Naive B cell (primary cell): ENCODE results near the gene ATP13A2. TPM values are rescaled to one million over a fixed set of nuclear protein-coding genes. Genes with fewer than 3 reads are reported as not detected.
A peak's percentile ranks its signal among the peaks of the same experiment; 100 is the strongest.
"Not testable (repeated sequence)": the region's sequence is repeated elsewhere in the genome, so short reads cannot be mapped to it uniquely, and the experiment has no call there.

ENCODE experiments used
- ATAC-seq, 2 donors: fragments of 150-1000 bp; cut with Tn5 transposase; 2 replicates each; pipeline ENCODE4 v1.10.0; 2021; ENCODE audit warnings: low read depth in 2 of 2, mild to moderate bottlenecking in 2 of 2, moderate library complexity in 2 of 2
- DNase-seq: peaks from one replicate; pipeline ENCODE4 v3.0.0; 2022
- H3K27ac Mint-ChIP-seq, 6 donors: one replicate each; pipeline ENCODE4 v1.8.0; 2020 to 2022; ENCODE audit warnings: mild to moderate bottlenecking in 6 of 6, mixed read lengths in 6 of 6, moderate library complexity in 5 of 6, inconsistent platforms in 2 of 6
- H3K27me3 Mint-ChIP-seq, 3 donors: one replicate each; pipeline ENCODE4 v1.8.0; 2021 to 2022; ENCODE audit warnings: mixed read lengths in 3 of 3, mild to moderate bottlenecking in 1 of 3
- H3K36me3 Mint-ChIP-seq, 2 donors: one replicate each; pipeline ENCODE4 v1.8.0; 2020 to 2022; ENCODE audit warnings: mixed read lengths in 2 of 2, inconsistent platforms in 1 of 2, mild to moderate bottlenecking in 1 of 2
- H3K4me1 Mint-ChIP-seq, 3 donors: one replicate each; pipeline ENCODE4 v1.8.0; 2020 to 2022; ENCODE audit warnings: mixed read lengths in 3 of 3, inconsistent platforms in 1 of 3, mild to moderate bottlenecking in 1 of 3, moderate library complexity in 1 of 3
- H3K4me3 Mint-ChIP-seq, 8 donors: one replicate each; pipeline ENCODE4 v1.8.0; 2020 to 2022; ENCODE audit warnings: mild to moderate bottlenecking in 8 of 8, mixed read lengths in 8 of 8, moderate library complexity in 8 of 8, inconsistent platforms in 2 of 8
- H3K9me3 Mint-ChIP-seq, 7 donors: one replicate each; pipeline ENCODE4 v1.8.0; 2020 to 2022; ENCODE audit warnings: mixed read lengths in 7 of 7, mild to moderate bottlenecking in 5 of 7, inconsistent platforms in 2 of 7, moderate library complexity in 1 of 7
- polyA plus RNA-seq, 6 donors: library from polyadenylated mRNA; unstranded; fragments of 300-500 nt; fragmentation: Illumina TruSeq; gene quantifications; one replicate each; pipeline ENCODE4 v1.2.3, GENCODE V29; 2021; ENCODE audit warnings: low read depth in 6 of 6

ATP13A2 gene
- polyA plus RNA-seq, 6 donors from 2014 or later = 6.3 to 39.6 (median 22.3) TPM

DNA sequence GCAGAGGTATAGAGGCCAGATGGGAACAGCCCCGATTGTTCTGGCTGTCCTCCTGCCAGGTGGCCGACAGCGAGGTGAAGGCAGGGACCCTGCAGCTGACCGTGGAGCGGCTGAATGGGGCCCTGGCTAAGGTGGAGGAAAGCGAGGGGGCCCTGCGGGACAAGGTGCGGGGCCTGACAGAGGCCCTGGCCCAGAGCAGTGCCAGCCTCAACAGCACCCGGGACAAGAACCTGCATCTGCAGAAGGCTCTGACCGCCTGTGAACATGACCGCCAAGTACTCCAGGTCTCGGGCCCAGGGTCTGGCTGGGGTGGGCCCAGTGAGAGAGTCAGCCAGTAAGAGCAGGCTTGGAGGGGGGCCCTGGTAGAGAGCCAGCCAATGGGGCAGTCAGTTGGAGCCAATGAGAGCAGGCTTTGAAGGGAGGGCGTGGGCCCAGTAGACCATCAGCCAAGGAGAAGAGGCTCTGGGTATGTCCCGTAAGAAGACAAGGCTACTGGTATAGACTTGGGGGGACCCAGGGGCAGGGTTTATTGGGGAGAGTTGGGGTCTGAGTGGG, 42.6 kb downstream of the ATP13A2 start:
- Mint-ChIP-seq H3K9me3 (no peaks in the 10 kb centered on the region), H3K36me3 (peaks cover 0 to 15% of the 10 kb centered on the region in 2 donors), H3K4me3 (no peak overlapping the region), H3K27ac (peak overlapping the region in 1 of 6 donors; percentile 76), H3K4me1 (peaks cover 0 to 7% (median 2%) of the 10 kb centered on the region in 3 donors), H3K27me3 (no peaks in the 10 kb centered on the region)
- ATAC-seq (no peak), DNase-seq (no peak)

GRCh38 chr1:16968372-16968771, 43.4 kb downstream of the ATP13A2 start:
- no peak overlapping the region for H3K27ac Mint-ChIP-seq
- DNase-seq (no peak), ATAC-seq (no peak)
- peaks cover 0 to 15% of the 10 kb centered on the region in 2 donors for H3K36me3 Mint-ChIP-seq
- peaks cover 0 to 7% (median 2%) of the 10 kb centered on the region in 3 donors for H3K4me1 Mint-ChIP-seq
- no peaks in the 10 kb centered on the region for H3K9me3 Mint-ChIP-seq
- no peak overlapping the region for H3K4me3 Mint-ChIP-seq
- no peaks in the 10 kb centered on the region for H3K27me3 Mint-ChIP-seq

- no peak overlapping the region for H3K27ac Mint-ChIP-seq
- H3K9me3 Mint-ChIP-seq = no peaks in the 10 kb centered on the region
- ATAC-seq = no peak
These were observed 43.8 kb downstream of the ATP13A2 start for GRCh38 chr1:16967962-16968361.

GRCh38 chr1:16967095-16967575, 44.6 kb downstream of the ATP13A2 start:
- no peaks in the 10 kb centered on the region for H3K9me3 Mint-ChIP-seq
- ATAC-seq = no peak
- H3K4me1 Mint-ChIP-seq = peaks cover 0 to 7% (median 2%) of the 10 kb centered on the region in 3 donors
- no peak for DNase-seq
- no peaks in the 10 kb centered on the region for H3K27me3 Mint-ChIP-seq
- peaks cover 0 to 15% of the 10 kb centered on the region in 2 donors for H3K36me3 Mint-ChIP-seq
- peak overlapping the region in 1 of 6 donors; percentile 51 for H3K27ac Mint-ChIP-seq
- no peak overlapping the region for H3K4me3 Mint-ChIP-seq

More at GRCh38 chr1:16967962-16968361, 43.8 kb downstream of the ATP13A2 start:
- peaks cover 0 to 15% of the 10 kb centered on the region in 2 donors for H3K36me3 Mint-ChIP-seq
- no peaks in the 10 kb centered on the region for H3K27me3 Mint-ChIP-seq
- DNase-seq = no peak
- H3K4me3 Mint-ChIP-seq = no peak overlapping the region
- H3K4me1 Mint-ChIP-seq = peaks cover 0 to 7% (median 2%) of the 10 kb centered on the region in 3 donors

DNA sequence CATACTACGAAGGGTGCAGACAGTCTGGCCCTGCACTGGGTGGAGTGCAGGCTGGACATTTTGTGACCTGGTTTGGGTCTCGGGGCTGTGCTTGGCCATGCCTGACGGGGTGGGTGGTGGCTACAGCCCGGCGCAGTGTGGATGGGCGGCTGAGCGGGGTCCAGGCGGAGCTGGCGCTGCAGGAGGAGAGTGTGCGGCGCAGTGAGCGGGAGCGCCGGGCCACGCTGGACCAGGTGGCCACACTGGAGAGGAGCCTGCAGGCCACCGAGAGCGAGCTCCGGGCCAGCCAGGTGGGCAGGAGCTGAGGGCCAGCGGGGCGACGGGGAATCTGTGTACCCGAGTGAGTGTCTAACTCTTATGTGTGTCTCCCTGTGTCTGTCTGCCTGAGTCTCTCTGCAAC, 45.4 kb downstream of the ATP13A2 start:
- no peaks in the 10 kb centered on the region for H3K9me3 Mint-ChIP-seq
- peaks cover 2 to 7% (median 5%) of the 10 kb centered on the region in 3 donors for H3K4me1 Mint-ChIP-seq
- no peak overlapping the region for H3K27ac Mint-ChIP-seq
- no peaks in the 10 kb centered on the region for H3K27me3 Mint-ChIP-seq
- peaks cover 0 to 15% of the 10 kb centered on the region in 2 donors for H3K36me3 Mint-ChIP-seq
- ATAC-seq = no peak
- DNase-seq = no peak
- no peak overlapping the region for H3K4me3 Mint-ChIP-seq

DNA sequence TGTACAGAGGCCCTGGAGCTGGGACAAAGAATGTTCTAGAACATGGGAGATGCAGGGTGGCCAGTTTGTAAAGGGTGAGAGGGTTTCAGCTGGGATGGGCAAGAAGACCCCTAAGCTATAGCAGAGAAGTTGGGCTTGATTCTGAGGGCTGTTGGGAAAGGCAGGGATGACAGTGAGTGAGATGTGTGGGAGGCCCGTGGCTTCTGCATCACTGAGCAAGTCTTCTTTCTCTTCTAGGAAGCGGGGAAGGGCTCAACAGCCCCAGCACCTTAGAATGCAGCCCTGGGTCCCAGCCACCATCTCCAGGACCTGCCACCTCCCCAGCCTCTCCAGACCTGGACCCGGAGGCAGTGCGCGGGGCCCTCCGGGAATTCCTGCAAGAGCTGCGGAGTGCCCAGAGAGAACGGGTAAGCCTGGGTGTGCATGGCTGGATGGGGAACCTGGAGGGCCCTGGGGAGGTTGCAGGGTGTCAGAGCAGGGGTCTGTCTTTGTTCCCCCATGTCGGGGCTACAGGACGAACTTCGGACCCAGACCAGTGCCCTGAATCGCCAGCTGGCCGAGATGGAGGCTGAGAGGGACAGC, 46.2 kb downstream of the ATP13A2 start:
- ATAC-seq = no peak
- H3K27me3 Mint-ChIP-seq = no peaks in the 10 kb centered on the region
- peaks cover 0 to 15% of the 10 kb centered on the region in 2 donors for H3K36me3 Mint-ChIP-seq
- peaks cover 4 to 7% (median 6%) of the 10 kb centered on the region in 3 donors for H3K4me1 Mint-ChIP-seq
- H3K9me3 Mint-ChIP-seq = no peaks in the 10 kb centered on the region
- peak overlapping the region in 1 of 8 donors; percentile 39 for H3K4me3 Mint-ChIP-seq
- DNase-seq = no peak
- H3K27ac Mint-ChIP-seq = peak overlapping the region in 2 of 6 donors; percentile 42 to 54

- Mint-ChIP-seq H3K27ac (peak overlapping the region in 1 of 6 donors; percentile 87), H3K4me3 (peak overlapping the region in 2 of 8 donors; percentile 12 to 39), H3K36me3 (peaks cover 0 to 15% of the 10 kb centered on the region in 2 donors), H3K4me1 (peaks cover 7 to 12% (median 8%) of the 10 kb centered on the region in 3 donors)
- not testable (repeated sequence) for ATAC-seq, H3K9me3 Mint-ChIP-seq, DNase-seq, H3K27me3 Mint-ChIP-seq
These were observed 47.6 kb downstream of the ATP13A2 start for GRCh38 chr1:16964169-16964568.

GRCh38 chr1:16961297-16962133, 50.2 kb downstream of the ATP13A2 start:
- no peaks in the 10 kb centered on the region for H3K27me3 Mint-ChIP-seq
- H3K36me3 Mint-ChIP-seq = peaks cover 0 to 15% of the 10 kb centered on the region in 2 donors
- ATAC-seq = no peak
- peaks cover 4 to 12% (median 6%) of the 10 kb centered on the region in 3 donors for H3K4me1 Mint-ChIP-seq
- no peak for DNase-seq
- H3K9me3 Mint-ChIP-seq = no peaks in the 10 kb centered on the region
- peak overlapping the region in 5 of 6 donors; percentile 3 to 81 (median 47) for H3K27ac Mint-ChIP-seq
- peak overlapping the region; percentile 61 to 90 (median 80) for H3K4me3 Mint-ChIP-seq

DNA sequence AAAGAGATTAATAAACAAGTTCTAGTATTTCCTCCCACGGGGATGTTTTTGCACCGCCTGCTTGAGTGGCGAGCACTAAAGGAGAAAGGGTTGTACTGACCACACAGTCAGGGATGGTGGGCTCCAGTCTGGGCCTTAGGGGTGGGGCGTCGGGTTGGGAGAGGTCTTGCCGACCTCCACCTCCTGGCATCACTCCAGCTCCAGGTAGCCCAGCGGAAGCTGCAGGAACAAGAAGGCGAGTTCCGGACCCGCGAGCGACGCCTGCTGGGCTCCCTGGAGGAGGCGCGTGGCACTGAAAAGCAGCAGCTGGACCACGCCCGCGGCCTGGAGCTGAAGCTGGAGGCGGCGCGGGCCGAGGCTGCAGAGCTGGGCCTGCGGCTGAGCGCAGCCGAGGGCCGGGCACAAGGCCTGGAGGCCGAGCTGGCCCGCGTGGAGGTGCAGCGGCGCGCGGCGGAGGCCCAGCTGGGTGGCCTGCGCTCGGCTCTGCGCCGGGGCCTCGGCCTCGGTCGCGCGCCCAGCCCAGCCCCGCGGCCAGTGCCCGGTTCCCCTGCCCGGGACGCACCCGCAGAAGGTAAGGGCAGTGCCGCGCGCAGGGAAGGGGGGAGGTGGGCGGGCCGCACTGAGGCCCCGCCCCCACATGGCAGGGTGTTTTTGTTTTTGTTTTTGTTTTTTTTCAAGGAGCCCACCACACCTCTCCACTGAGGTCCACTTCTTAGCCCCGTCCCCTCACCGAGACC, 51.0 kb downstream of the ATP13A2 start:
- no peaks in the 10 kb centered on the region for H3K9me3 Mint-ChIP-seq
- H3K36me3 Mint-ChIP-seq = peaks cover 0 to 9% of the 10 kb centered on the region in 2 donors
- H3K27me3 Mint-ChIP-seq = no peaks in the 10 kb centered on the region
- peaks cover 4 to 12% (median 6%) of the 10 kb centered on the region in 3 donors for H3K4me1 Mint-ChIP-seq
- peak; percentile 58 for DNase-seq
- peak overlapping the region in 3 of 6 donors; percentile 47 to 81 (median 73) for H3K27ac Mint-ChIP-seq
- peak overlapping the region; percentile 73 to 95 (median 84) for H3K4me3 Mint-ChIP-seq
- ATAC-seq = peak; percentile 82 to 88

DNA sequence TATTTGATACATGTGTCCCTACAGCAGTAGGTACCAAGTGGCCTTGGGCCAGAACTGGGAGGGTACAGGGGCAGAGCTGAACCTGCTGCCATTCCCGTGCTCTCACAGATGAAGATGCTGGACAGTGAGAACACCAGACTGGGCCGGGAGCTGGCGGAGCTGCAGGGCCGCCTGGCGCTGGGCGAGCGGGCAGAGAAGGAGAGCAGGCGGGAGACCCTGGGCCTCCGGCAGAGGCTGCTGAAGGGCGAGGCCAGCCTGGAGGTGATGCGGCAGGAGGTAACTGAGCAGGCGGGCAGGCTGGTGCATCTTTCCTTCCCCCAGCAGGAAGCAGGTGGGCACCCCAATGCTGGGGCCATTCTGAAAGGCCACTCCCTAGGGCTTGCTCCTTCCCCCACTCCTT, 53.3 kb downstream of the ATP13A2 start:
- no peak for DNase-seq
- Mint-ChIP-seq H3K36me3 (no peaks in the 10 kb centered on the region), H3K27ac (no peak overlapping the region), H3K4me3 (peak overlapping the region in 2 of 8 donors; percentile 32 to 52), H3K9me3 (no peaks in the 10 kb centered on the region), H3K27me3 (no peaks in the 10 kb centered on the region), H3K4me1 (peaks cover 0 to 12% (median 6%) of the 10 kb centered on the region in 3 donors)
- ATAC-seq = no peak

GRCh38 chr1:16957731-16958130, 54.0 kb downstream of the ATP13A2 start:
- no peak overlapping the region for H3K4me3 Mint-ChIP-seq
- H3K27me3 Mint-ChIP-seq = no peaks in the 10 kb centered on the region
- peaks cover 2 to 15% (median 6%) of the 10 kb centered on the region in 3 donors for H3K4me1 Mint-ChIP-seq
- no peak for DNase-seq
- H3K27ac Mint-ChIP-seq = peak overlapping the region in 1 of 6 donors; percentile 28
- no peak for ATAC-seq
- H3K9me3 Mint-ChIP-seq = no peaks in the 10 kb centered on the region
- no peaks in the 10 kb centered on the region for H3K36me3 Mint-ChIP-seq

DNA sequence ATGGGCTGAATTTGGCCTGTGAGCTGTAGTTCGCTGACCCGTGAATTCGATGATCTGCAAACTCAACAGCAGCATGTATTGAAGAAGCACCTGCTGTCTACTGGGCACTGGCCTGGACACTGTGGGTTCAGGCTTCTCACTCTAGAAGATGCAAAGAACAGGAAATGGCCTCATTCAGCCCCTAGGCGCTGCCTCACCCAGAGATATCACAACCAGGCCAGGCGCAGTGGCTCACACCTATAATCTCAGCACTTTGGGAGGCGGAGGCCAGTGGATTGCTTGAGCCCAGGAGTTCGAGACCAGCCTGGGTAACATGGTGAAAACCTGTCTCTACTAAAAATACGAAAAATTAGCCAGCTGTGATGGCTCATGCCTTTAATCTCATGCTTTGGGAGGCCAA, 55.0 kb downstream of the ATP13A2 start:
- no peak for DNase-seq
- ATAC-seq = no peak
- Mint-ChIP-seq H3K4me1 (peaks cover 4 to 18% (median 10%) of the 10 kb centered on the region in 3 donors), H3K9me3 (no peaks in the 10 kb centered on the region), H3K27me3 (no peaks in the 10 kb centered on the region), H3K27ac (no peak overlapping the region), H3K36me3 (no peaks in the 10 kb centered on the region), H3K4me3 (no peak overlapping the region)

DNA sequence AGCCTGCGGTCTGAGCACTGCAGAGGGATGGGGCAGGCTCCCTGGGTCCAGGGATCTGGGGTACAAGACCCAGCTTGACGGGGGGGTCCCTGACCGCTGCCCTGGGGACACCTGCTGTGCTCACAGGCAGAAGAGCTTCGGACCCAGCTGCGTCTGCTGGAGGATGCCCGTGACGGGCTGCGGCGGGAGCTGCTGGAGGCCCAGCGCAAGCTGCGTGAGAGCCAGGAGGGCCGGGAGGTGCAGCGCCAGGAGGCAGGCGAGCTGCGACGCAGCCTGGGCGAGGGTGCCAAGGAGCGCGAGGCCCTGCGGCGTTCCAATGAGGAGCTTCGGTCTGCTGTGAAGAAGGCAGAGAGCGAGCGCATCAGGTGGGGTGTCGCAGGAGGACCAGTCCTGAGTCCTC, 56.5 kb downstream of the ATP13A2 start:
- no peak overlapping the region for H3K4me3 Mint-ChIP-seq
- ATAC-seq (no peak), DNase-seq (no peak)
- no peaks in the 10 kb centered on the region for H3K27me3 Mint-ChIP-seq
- peaks cover 4 to 12% (median 9%) of the 10 kb centered on the region in 3 donors for H3K4me1 Mint-ChIP-seq
- H3K27ac Mint-ChIP-seq = no peak overlapping the region
- H3K36me3 Mint-ChIP-seq = no peaks in the 10 kb centered on the region
- H3K9me3 Mint-ChIP-seq = no peaks in the 10 kb centered on the region
